Activated CD4-positive, alpha-beta T cell treated with anti-CD3 and anti-CD28 coated beads for 4 hours (primary cell): ENCODE results near the gene ZNF662.

Experiments
- DNase-seq, 2 donors: peaks; one replicate each; pipeline ENCODE4 v3.0.0-alpha.2; 2020

The ZNF662 gene

GRCh38 chr3:42942693-42943092 lies 36.8 kb downstream of the ZNF662 start:
- no peak for DNase-seq

- no peak for DNase-seq
Observed at GRCh38 chr3:42946050-42946449, 40.1 kb downstream of the ZNF662 start.

GRCh38 chr3:42957573-42957972 lies 51.6 kb downstream of the ZNF662 start:
- DNase-seq = no peak

- no peak for DNase-seq
Observed at GRCh38 chr3:42960282-42960681, 54.3 kb downstream of the ZNF662 start.

GRCh38 chr3:42960786-42961185 lies 54.8 kb downstream of the ZNF662 start:
- no peak for DNase-seq

GRCh38 chr3:42961633-42962032 lies 55.7 kb downstream of the ZNF662 start:
- peak; percentile 17 to 29 for DNase-seq

GRCh38 chr3:42963269-42963668 lies 57.3 kb downstream of the ZNF662 start:
- no peak for DNase-seq

GRCh38 chr3:42964266-42964665 lies 58.3 kb downstream of the ZNF662 start:
- DNase-seq = no peak
